Iris pigment epithelial cell (primary cell): ENCODE data around the gene CMTM4.

Source experiments
- DNase-seq: peaks from one replicate; pipeline ENCODE4 v3.0.0-alpha.2; 2011; ENCODE audit warnings: low read depth

The CMTM4 gene

GRCh38 chr16:66566051-66566901 is 130.3 kb downstream of the CMTM4 start, which contains the start of gene CMTM1:
CMTM1 (plus strand) TSS chr16:66566439; CDS start chr16:66566514, 75 bp downstream.
- no peak for DNase-seq
